DOHH2 (cell line): ENCODE data around the gene KRTAP19-1.

Source experiments
- H3F3A ChIP-seq: fragments of 200-600 bp; sonication (generic), shearing (Covaris generic); 2 replicates; pipeline ENCODE4 v1.6.0; 2016; ENCODE audit warnings: antibody characterized with exemption, mild to moderate bottlenecking; ENCODE audit not compliant: control insufficient read depth, insufficient read depth
- H3K27ac ChIP-seq: fragments of 200-600 bp; sonication (generic); 2 replicates; pipeline ENCODE4 v1.5.1; 2014; ENCODE audit warnings: low read depth, mild to moderate bottlenecking, low read length, moderate library complexity
- H3K27me3 ChIP-seq: fragments of 200-600 bp; sonication (generic); 2 replicates; pipeline ENCODE4 v1.6.1; 2014; ENCODE audit warnings: mild to moderate bottlenecking, low read length, mixed read lengths; ENCODE audit not compliant: control insufficient read depth
- H3K36me3 ChIP-seq: fragments of 200-600 bp; sonication (generic); 2 replicates; pipeline ENCODE4 v1.6.1; 2014; ENCODE audit warnings: mild to moderate bottlenecking, low read length, moderate library complexity, mixed read lengths; ENCODE audit not compliant: control insufficient read depth
- H3K4me1 ChIP-seq: fragments of 200-600 bp; sonication (generic); 2 replicates; pipeline ENCODE4 v1.6.1; 2014; ENCODE audit warnings: mild to moderate bottlenecking, low read length, mixed read lengths; ENCODE audit not compliant: control insufficient read depth
- H3K4me2 ChIP-seq: fragments of 200-600 bp; sonication (generic); 2 replicates; pipeline ENCODE4 v1.6.0; 2014; ENCODE audit warnings: mild to moderate bottlenecking, low read length, moderate library complexity
- H3K4me3 ChIP-seq: fragments of 200-600 bp; sonication (generic); 2 replicates; pipeline ENCODE4 v1.5.1; 2014; ENCODE audit warnings: mild to moderate bottlenecking, low read length, mixed read lengths
- H3K79me2 ChIP-seq: fragments of 200-600 bp; sonication (generic); 2 replicates; pipeline ENCODE4 v1.6.1; 2014; ENCODE audit warnings: mild to moderate bottlenecking, low read length, mixed read lengths; ENCODE audit not compliant: control insufficient read depth
- H3K9me2 ChIP-seq: fragments of 200-600 bp; sonication (generic); replicated peaks from 2 replicates; pipeline ENCODE4 v1.6.1; 2014; ENCODE audit warnings: mild to moderate bottlenecking, low read length, mixed read lengths; ENCODE audit not compliant: control insufficient read depth
- H3K9me3 ChIP-seq: fragments of 200-600 bp; sonication (generic); 2 replicates; pipeline ENCODE4 v1.6.1; 2014; ENCODE audit warnings: antibody characterized with exemption, low read length, mixed read lengths; ENCODE audit not compliant: control insufficient read depth, insufficient read depth
- H4K20me1 ChIP-seq: fragments of 200-600 bp; sonication (generic); 2 replicates; pipeline ENCODE4 v1.6.0; 2014; ENCODE audit warnings: low read depth, mild to moderate bottlenecking, antibody characterized with exemption, low read length, moderate library complexity; ENCODE audit not compliant: control insufficient read depth, insufficient read depth
- EZH2phosphoT487 ChIP-seq: fragments of 200-600 bp; sonication (generic); IDR thresholded peaks from 2 replicates; pipeline ENCODE4 v1.6.1; 2017; ENCODE audit warnings: borderline replicate concordance, mild to moderate bottlenecking, antibody characterized with exemption, low read length, moderate library complexity, mixed read lengths
- TF ChIP-seq, protein P1 (sequence below): fragments of 200-600 bp; sonication (generic); IDR thresholded peaks from one replicate; pipeline ENCODE4 v1.5.1; 2014; ENCODE audit warnings: antibody characterized with exemption, mild to moderate bottlenecking, low read depth, low read length; ENCODE audit not compliant: poor library complexity, severe bottlenecking

KRTAP19-1 gene

DNA sequence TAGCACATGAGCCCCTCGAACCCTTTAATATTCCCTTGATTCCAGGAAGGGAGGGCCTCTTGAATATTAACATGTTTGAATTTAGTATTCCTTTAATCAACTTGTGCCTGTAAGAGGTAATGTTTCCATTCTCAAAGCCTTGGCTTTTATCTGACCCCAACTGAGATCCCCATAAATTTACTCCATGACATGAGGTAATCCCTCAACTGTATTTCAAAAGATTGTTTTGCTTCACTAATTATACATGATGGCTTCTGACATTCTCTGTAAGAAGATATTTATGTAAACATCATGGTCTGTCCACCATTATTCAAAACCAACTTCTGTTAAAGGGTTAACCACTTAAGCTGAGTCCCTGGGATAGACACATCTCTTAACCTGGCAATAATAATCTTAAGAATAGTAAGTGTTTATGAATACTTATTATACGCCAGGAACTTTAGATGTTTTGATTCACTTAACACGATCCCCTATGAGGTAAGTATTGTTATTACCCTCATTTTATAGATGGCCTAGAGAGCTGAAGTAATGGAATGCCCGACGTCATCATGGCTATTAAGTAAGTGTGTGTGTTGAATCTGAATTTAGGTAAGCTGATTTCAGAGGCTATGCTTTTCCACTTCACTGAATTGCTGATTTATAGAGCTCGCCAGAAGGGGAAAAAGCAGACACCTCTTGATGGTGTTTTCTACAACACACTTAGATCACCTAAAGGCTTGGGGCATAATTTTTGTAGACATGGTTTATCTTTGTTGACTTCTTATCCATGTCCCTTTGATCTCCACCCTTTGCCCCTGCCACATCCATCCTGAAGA is 11.1 kb downstream of the KRTAP19-1 start:
- H3K9me2 ChIP-seq: no peaks in the 10 kb centered on the region
- no peak overlapping the region for H3K4me3 ChIP-seq
- H3K79me2 ChIP-seq: no peaks in the 10 kb centered on the region
- H3K4me2 ChIP-seq: no peak overlapping the region
- no peaks in the 10 kb centered on the region for H3K36me3 ChIP-seq
- H3K27ac ChIP-seq: no peak overlapping the region
- H3K9me3 ChIP-seq: no peaks in the 10 kb centered on the region
- H4K20me1 ChIP-seq: no peaks in the 10 kb centered on the region
- H3K27me3 ChIP-seq: no peaks in the 10 kb centered on the region
- TF ChIP-seq EZH2phosphoT487: no peak
- TF ChIP-seq, protein P1, sequence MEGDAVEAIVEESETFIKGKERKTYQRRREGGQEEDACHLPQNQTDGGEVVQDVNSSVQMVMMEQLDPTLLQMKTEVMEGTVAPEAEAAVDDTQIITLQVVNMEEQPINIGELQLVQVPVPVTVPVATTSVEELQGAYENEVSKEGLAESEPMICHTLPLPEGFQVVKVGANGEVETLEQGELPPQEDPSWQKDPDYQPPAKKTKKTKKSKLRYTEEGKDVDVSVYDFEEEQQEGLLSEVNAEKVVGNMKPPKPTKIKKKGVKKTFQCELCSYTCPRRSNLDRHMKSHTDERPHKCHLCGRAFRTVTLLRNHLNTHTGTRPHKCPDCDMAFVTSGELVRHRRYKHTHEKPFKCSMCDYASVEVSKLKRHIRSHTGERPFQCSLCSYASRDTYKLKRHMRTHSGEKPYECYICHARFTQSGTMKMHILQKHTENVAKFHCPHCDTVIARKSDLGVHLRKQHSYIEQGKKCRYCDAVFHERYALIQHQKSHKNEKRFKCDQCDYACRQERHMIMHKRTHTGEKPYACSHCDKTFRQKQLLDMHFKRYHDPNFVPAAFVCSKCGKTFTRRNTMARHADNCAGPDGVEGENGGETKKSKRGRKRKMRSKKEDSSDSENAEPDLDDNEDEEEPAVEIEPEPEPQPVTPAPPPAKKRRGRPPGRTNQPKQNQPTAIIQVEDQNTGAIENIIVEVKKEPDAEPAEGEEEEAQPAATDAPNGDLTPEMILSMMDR: no peak
- H3K4me1 ChIP-seq: no peaks in the 10 kb centered on the region
- H3F3A ChIP-seq: no peaks in the 10 kb centered on the region

DNA sequence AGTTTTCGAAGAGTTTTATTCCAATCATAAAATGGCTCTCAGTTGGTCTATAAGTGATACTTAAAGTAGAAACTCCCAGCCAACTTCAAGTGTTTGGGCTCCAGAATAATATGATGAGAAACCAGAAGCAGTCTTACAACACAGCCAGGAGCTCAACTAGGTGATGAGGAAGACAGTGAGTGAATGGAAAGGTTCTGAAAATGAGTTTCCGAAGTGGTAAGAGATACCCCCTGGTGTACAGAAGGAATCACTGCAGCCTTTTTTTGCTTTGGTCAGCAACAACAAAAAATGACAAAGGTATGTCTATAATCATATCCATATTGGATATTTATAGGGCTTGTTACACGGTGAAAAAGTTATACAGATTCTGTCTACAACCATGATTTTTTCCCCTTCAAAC is 16.5 kb downstream of the KRTAP19-1 start:
- Histone ChIP-seq H3K4me3 (no peak overlapping the region), H3K27ac (no peak overlapping the region), H3K9me2 (no peaks in the 10 kb centered on the region), H3K79me2 (no peaks in the 10 kb centered on the region), H3F3A (no peaks in the 10 kb centered on the region), H3K4me1 (no peaks in the 10 kb centered on the region), H3K9me3 (no peaks in the 10 kb centered on the region), H3K36me3 (no peaks in the 10 kb centered on the region), H3K27me3 (no peaks in the 10 kb centered on the region), H3K4me2 (no peak overlapping the region), H4K20me1 (no peaks in the 10 kb centered on the region)
- TF ChIP-seq EZH2phosphoT487: no peak
- TF ChIP-seq, protein P1: peak; percentile 36

DNA sequence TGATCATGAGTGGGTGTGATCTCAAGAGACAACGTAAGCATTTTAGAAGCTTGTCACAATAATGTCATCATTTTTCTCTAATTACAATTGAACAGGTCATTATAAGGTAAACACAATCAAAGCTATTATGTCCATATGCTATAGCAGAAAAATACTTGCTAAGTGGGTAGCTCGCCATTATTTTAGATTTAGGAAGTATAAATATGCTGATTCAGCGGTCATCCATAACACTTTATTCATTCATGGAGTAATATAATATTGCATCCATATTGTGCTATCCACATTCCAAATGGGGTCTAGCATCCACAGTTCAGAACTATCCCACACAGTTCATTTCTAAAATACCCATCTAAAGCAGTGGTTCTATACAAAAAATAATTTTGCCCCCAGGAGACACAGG is 31.7 kb downstream of the KRTAP19-1 start:
- TF ChIP-seq, protein P1: no peak
- TF ChIP-seq EZH2phosphoT487: no peak
- H3K79me2 ChIP-seq: no peaks in the 10 kb centered on the region

More for the DNA sequence above, 31.7 kb downstream of the KRTAP19-1 start:
- Histone ChIP-seq H3K27me3 (no peaks in the 10 kb centered on the region), H3K36me3 (no peaks in the 10 kb centered on the region), H4K20me1 (no peaks in the 10 kb centered on the region), H3F3A (no peaks in the 10 kb centered on the region), H3K4me1 (no peaks in the 10 kb centered on the region), H3K27ac (no peak overlapping the region), H3K4me3 (no peak overlapping the region), H3K9me2 (no peaks in the 10 kb centered on the region), H3K4me2 (no peak overlapping the region), H3K9me3 (no peaks in the 10 kb centered on the region)
